Activated naive CD4-positive, alpha-beta T cell treated with anti-CD3 and anti-CD28 coated beads, Interleukin-2, amount 50 U/mL, for 72 hours (primary cell): ENCODE data around the gene ZNF358. TPM values are rescaled to one million over a fixed set of nuclear protein-coding genes. Genes with fewer than 3 reads are reported as not detected.
A peak's percentile ranks its signal among the peaks of the same experiment; 100 is the strongest.

Experiments used
- ATAC-seq, 2 donors: fragments of 150-1000 bp; cut with Tn5 transposase; 2 replicates each; pipeline ENCODE4 v1.10.0; 2021; ENCODE audit warnings: mild to moderate bottlenecking in 2 of 2, moderate library complexity in 2 of 2
- DNase-seq, 2 donors: peaks; one replicate each; pipeline ENCODE4 v3.0.0; 2021 to 2022; ENCODE audit warnings: low spot score in 2 of 2
- H3K27ac Mint-ChIP-seq, 2 donors: one replicate each; pipeline ENCODE4 v1.8.0; 2022; ENCODE audit warnings: mild to moderate bottlenecking in 2 of 2, mixed read lengths in 2 of 2
- H3K36me3 Mint-ChIP-seq, 2 donors: one replicate each; pipeline ENCODE4 v1.8.0; 2022; ENCODE audit warnings: mixed read lengths in 2 of 2
- H3K9me3 Mint-ChIP-seq, 2 donors: one replicate each; pipeline ENCODE4 v1.8.0; 2022; ENCODE audit warnings: mixed read lengths in 2 of 2
- total RNA-seq, 2 donors: library from RNA; stranded (reverse); gene quantifications; one replicate each; pipeline ENCODE4 v1.2.3, GENCODE V29; 2022

The ZNF358 gene
- total RNA-seq, 2 donors from 2014 or later, result 0.59 to 11.1 TPM

DNA sequence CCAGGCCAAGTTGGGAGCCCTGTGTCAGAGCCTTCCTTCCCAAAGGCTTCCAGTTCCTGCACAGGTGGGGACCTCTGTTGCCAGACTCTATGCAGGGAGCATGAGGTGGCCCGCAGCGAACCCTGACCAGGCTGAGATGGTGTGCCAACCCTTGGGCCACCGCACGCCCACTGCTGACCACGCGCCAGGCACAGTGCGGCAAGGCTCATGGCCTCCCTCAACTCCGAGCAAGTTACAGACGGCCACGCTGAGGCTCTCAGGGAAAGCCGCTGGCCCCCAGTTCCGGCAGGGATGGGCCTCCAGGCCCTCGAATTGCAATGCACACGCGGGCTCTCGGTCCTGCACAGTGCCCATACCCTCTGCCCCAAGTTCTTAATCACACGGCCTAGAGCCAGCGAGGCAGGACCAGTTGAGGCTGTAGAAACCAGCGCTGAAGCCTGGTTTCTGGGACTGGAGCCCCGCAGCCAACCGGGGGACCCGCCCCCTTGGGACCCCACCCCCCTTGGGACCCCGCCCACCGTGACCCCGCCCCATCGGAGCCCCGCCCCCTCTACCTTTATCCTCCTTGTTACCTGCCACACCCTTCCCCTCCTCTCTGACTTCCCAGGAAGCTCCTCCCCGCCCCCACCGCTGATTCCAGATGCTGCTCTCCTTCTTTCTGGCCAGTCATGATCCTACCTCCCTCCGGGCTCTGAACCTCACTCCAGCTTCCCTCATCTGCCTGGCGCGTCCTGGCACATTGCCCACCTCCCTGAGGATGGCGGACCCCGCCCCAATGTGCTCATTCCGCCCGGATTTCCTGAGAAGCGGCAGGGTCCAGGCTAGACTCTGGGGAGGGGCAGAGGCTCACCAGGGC, 33.1 kb upstream of the ZNF358 start:
- peak in 1 of 2 donors; percentile 8 for ATAC-seq
- no peaks in the 10 kb centered on the region for H3K36me3 Mint-ChIP-seq
- no peak for DNase-seq
- H3K27ac Mint-ChIP-seq, result no peak overlapping the region
- H3K9me3 Mint-ChIP-seq, result no peaks in the 10 kb centered on the region

DNA sequence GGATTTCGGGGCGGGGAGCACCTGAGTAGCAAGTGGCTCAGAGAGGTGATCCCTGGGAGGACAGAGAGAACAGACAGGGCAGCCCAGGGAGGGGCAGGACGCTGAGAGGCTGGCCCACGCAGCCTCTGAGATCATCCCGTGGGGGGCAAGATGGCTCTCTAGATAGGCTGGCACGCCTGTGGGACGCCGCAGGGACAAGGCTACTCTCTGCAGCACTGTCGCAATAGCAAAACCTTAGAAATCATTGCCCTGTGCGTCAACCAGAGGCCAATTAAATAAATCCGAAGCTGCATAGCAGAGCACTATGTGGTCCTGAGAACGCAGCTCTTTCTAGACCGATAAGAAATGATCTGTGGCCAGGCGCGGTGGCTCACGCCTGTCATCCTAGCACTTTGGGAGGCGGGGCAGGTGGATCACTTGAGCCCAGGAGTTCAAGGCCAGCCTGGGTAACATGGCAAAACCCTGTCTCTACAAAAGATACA, 32.1 kb upstream of the ZNF358 start:
- ATAC-seq (no peak), DNase-seq (no peak)
- Mint-ChIP-seq H3K9me3 (no peaks in the 10 kb centered on the region), H3K27ac (no peak overlapping the region), H3K36me3 (no peaks in the 10 kb centered on the region)

DNA sequence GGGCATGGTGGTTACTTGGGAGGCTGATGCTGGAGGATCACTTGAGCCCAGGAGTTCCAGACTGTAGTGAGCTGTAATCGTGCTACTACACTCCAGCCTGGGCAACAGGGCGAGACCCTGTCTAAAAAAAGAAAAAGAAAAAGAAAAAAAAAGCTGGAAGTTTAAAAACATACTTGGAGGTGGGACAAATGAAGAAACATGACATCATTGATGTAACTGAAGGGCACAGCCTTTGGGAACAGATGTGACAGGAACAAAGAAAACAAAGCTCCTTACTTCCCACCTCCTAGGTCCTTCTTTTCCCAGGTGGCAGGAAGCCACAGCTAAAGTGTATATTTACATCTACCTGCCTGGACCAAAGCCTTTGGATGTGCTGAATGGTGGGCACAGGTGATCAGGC, 29.0 kb upstream of the ZNF358 start:
- H3K36me3 Mint-ChIP-seq, result no peaks in the 10 kb centered on the region
- DNase-seq (no peak), ATAC-seq (no peak)
- no peaks in the 10 kb centered on the region for H3K9me3 Mint-ChIP-seq
- H3K27ac Mint-ChIP-seq, result no peak overlapping the region

DNA sequence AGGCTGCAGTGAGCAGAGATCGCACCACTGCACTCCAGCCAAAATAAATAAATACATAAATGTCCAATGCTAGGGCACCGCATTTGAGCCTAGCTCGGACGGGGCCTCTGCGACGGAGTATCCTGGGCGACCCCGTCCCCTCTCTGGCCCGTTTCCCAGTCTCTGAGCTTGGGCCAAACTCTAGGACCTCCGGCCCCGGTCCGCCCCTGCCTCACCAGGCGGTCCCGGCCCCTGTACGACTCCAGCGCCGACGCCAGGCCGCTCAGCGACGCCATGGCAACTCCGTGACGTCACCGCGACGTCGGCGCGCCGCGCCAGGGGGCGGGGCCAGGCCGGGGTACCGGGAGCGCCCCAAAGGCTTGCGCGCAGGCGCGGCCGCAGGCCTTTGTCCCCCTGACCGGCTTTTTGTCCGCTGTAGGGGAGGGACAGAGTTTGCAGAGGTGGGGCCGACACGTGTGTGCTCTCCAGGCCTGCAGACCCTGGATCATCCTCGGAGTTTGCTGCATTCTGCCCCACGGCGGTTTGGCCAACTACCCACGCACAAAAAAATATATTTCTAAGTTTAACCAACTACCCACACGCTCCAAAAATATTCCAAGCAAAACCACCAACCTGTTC, 27.1 kb upstream of the ZNF358 start, which contains the start of gene PEX11G:
TSS of gene PEX11G (minus strand) at position 300 of the 618 bp plus-strand sequence. CDS start at position 275, 25 bp downstream.
- ATAC-seq (peak; percentile 85 to 89), DNase-seq (peak; percentile 93 to 94)
- H3K9me3 Mint-ChIP-seq, result no peaks in the 10 kb centered on the region
- peak within 1 kb of the TSS; percentile 84 to 91 for H3K27ac Mint-ChIP-seq
- no peaks in the 10 kb centered on the region for H3K36me3 Mint-ChIP-seq

DNA sequence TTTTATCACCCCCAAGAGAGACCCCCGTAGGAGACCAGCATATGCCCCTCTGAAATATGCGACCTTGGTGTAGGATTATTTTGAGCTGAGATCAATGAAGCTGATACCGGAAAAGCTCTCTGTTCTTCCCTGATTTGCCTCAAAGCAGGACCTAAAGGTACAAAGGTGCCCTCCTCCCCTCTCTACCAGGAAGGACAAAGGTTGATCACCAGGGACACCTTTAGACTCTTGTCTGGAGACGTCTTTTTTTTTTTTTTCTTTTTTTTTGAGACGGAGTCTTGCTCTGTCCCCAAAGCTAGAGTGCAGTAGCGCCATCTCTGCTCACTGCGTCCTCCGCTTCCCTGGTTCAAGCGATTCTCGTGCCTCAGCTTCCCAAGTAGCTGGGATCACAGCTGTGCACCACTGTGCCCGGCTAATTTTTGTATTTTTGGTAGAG, 26.3 kb upstream of the ZNF358 start:
- H3K36me3 Mint-ChIP-seq, result no peaks in the 10 kb centered on the region
- H3K27ac Mint-ChIP-seq, result peak overlapping the region; percentile 83 to 84
- DNase-seq (no peak), ATAC-seq (no peak)
- H3K9me3 Mint-ChIP-seq, result no peaks in the 10 kb centered on the region

DNA sequence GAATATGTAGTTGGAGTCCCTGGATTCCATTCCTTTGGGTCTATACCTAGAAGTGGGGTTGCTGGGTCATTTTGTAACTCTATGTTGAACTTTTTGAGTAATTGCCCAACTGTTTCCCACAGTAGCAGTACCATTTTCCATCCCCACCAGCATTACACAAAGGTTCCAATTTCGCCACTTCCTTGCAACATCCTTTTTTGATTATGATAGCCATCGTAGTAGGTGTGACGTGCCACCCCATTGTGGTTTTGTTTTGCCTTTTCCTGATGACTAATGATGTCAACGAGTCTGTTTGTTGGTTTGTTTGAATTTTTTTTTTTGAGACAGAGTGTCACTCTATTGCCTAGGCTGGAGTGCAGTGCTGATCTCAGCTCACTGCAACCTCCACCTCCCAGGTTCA, 23.8 kb upstream of the ZNF358 start:
- Mint-ChIP-seq H3K27ac (peak overlapping the region in 1 of 2 donors; percentile 51), H3K36me3 (no peaks in the 10 kb centered on the region), H3K9me3 (no peaks in the 10 kb centered on the region)
- no peak for DNase-seq
- peak; percentile 65 to 73 for ATAC-seq

DNA sequence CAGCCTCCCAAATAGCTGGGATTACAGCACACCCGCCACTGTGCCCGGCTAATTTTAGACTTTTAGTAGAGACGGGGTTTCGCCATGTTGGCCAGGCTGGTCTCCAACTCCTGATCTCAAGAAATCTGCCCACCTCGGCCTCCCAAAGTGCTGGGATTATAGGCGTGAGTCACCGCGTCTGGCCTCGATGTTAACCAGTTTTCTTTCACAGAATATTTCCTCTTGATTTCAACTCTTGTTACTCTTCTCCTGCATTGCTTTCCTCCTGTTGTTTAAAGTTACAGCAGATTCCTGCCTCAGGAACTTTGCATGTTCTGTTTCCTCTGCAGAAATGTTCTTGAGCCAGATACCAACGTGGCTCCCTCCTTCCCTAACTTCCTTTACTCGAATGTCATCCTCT, 23.3 kb upstream of the ZNF358 start:
- no peak for ATAC-seq
- no peaks in the 10 kb centered on the region for H3K36me3 Mint-ChIP-seq

DNA sequence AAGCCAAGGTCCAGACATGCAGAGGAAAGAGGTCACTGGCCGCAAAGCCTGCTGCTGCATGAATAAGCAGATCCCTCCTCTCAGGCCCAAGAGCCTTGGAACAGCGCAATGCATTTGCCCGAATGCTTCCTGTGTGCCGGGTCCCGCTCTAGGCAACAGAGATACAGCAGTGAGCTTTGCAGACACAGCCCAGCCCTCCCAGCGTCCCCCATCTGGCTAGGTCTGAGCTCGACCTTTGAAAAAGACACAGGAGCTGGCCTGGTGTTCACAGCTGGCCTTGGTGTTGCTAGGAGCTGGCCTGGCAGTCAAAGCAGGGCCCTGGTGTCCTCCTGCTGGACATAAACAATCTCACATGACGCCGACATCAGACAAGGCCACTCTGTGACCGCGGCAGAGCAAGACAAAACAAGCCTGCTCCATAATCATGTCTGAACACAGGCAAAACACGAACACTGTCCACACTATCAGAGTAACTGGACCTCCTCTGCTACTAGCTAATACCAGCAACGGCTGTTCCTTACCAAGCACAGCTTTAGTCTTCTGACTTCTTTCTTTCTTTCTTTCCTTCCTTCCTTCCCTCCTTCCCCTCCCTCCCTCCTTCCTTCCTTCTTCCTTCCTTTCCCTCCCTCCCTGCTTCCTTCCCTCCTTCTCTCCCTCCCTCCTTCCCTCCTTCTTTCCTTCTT, 21.3 kb upstream of the ZNF358 start:
- Mint-ChIP-seq H3K27ac (no peak overlapping the region), H3K36me3 (no peaks in the 10 kb centered on the region), H3K9me3 (no peaks in the 10 kb centered on the region)
- DNase-seq (no peak), ATAC-seq (no peak)

More for the DNA sequence above, 23.3 kb upstream of the ZNF358 start:
- Mint-ChIP-seq H3K27ac (peak overlapping the region in 1 of 2 donors; percentile 51), H3K9me3 (no peaks in the 10 kb centered on the region)
- DNase-seq, result no peak

DNA sequence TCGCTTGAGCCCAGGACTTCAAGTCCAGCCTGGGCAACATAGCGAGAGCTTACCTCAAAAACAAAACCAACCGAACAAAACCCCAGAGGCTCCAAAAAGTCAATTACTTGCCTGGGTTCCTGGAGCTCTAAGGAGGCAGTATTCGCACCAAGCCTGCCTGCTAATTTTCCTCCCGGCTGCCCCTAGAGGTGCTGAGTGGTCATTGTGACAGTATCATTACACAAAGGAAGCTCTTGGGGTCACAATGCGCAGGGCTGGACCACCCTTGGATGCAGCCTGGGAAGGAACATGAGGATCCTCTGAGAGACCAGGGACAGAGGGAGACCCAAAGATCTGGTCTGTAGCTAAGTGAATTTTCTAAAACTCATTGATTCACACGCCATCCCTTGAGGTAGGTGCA, 18.6 kb upstream of the ZNF358 start:
- no peak for DNase-seq
- no peak overlapping the region for H3K27ac Mint-ChIP-seq
- no peaks in the 10 kb centered on the region for H3K36me3 Mint-ChIP-seq
- ATAC-seq, result no peak
- no peaks in the 10 kb centered on the region for H3K9me3 Mint-ChIP-seq

DNA sequence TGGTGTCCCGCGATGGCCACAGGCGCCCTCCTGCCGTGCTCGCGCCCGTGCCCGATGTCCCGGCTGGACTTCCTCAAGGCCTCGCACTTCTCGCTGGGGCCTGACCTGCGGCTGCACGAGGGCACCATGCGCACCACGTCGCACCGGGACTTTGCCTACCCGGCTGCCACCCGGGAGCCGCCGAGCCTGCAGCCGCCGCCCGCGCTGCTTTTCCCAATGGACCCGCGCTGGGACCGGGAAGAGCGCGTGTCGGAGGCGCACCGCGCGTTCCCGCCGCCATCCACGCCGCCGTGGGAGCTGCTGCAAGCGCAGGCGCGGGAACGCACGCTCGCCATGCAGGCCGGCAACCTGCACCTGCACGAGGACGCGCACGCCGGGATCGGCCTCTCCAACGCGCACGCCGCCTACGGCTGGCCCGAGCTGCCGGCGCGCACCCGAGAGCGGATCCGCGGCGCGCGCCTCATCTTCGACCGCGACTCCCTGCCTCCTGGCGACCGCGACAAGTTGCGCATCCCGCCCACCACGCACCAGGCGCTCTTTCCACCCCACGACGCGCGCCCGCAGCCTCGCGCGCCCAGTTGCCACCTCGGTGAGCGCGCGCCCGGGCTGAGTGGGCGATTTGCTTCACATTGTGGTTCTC, 15.0 kb upstream of the ZNF358 start:
- DNase-seq (peak in 1 of 2 donors; percentile 71), ATAC-seq (peak; percentile 50 to 81)
- Mint-ChIP-seq H3K27ac (no peak overlapping the region), H3K9me3 (no peaks in the 10 kb centered on the region), H3K36me3 (no peaks in the 10 kb centered on the region)

DNA sequence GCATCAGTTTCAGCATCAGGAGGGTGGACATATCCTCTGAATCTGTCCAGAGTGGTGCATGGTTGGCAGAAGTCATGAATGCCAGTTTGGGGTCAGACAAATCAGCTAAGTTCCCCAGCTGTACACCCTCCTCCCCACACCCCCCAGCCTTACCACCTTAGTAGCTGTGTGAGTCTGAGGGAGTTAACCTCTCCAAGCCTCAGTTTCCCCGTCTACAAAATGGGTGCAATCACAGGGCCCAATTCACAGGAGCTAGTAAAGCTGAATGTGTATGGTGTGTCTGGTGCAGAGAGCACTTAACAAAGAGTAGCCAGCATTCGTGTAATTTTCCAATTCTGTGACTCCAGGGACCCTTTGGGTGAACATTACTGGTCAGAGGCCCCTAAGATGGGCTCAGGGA, 13.4 kb upstream of the ZNF358 start:
- ATAC-seq (no peak), DNase-seq (no peak)
- Mint-ChIP-seq H3K36me3 (no peaks in the 10 kb centered on the region), H3K9me3 (no peaks in the 10 kb centered on the region), H3K27ac (no peak overlapping the region)

DNA sequence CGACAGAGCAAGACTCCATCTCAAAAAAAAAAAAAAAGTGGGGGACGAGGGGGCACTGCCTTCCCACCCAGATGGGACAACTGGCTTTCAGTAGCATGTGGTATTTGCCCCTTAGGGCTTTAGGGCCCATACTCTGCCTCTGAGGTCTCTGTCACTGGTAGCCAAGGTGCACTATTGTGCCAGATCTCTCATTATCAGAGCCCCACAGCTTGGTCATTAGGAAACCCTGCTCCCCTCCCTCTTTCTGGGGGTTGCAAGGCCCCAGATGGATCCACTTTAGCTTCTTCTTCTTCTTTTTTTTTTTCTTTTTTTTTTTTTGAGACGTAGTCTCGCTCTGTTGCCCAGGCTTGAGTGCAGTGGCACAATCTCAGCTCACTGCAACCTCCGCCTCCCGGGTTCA, 11.2 kb upstream of the ZNF358 start:
- no peaks in the 10 kb centered on the region for H3K36me3 Mint-ChIP-seq
- ATAC-seq, result no peak

DNA sequence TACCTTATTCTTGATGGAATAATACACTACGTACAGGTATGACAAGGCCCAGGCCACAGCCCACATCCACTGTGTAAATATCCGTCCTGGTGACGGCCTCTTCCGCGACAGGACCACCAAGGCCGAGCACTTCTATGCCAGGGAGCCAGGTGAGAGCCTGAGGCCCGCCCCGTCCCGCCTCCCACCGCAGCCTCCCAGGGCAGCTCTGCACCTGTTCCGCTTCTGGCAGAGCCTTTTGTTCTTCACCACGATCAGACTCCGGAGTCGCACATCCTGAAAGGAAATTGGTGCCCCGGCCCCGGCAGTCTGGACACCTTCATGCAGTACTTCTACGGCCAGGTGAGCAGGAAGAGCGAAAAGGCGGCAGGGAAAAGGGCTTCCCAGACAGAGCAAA, 10.6 kb upstream of the ZNF358 start:
- Mint-ChIP-seq H3K9me3 (no peaks in the 10 kb centered on the region), H3K36me3 (no peaks in the 10 kb centered on the region), H3K27ac (no peak overlapping the region)
- no peak for ATAC-seq
- DNase-seq, result no peak

More for the DNA sequence above, 11.2 kb upstream of the ZNF358 start:
- DNase-seq, result no peak
- Mint-ChIP-seq H3K9me3 (no peaks in the 10 kb centered on the region), H3K27ac (no peak overlapping the region)

DNA sequence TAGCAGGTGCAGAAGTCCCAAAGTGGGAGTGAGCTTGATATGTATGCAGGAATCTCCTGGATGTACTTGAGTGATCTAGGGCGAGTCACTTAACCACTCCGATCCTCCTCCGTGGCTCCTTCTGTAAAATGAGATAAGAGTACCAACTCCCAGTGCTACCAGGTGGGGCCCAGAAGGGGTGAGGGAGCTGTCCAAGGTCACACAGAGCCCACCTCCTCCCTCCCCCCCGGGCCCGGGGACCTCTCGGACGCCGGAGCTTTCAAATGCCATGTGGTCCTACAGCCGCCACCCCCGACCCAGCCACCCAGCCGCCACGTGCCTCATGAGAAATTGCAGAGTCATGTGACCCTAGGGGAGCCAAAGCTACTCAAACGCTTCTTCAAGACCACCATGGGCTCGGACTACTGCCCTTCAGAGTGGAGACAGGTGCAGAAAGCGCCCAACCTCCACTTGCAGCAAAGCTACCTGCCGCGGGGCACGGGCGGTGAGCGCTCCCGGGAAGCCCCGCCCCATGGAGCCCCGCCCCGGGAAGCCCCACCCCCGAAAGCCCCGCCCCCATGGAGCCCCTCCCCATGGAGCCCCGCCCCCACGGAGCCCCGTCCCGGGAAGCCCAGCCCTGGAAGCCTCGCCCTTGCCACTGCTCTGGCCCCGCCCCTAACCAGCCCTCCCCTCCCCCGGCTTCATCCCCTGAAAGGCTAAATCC, 10.1 kb upstream of the ZNF358 start:
- ATAC-seq (peak; percentile 16 to 72), DNase-seq (peak in 1 of 2 donors; percentile 47)
- H3K36me3 Mint-ChIP-seq, result no peaks in the 10 kb centered on the region
- no peaks in the 10 kb centered on the region for H3K9me3 Mint-ChIP-seq
- H3K27ac Mint-ChIP-seq, result no peak overlapping the region

DNA sequence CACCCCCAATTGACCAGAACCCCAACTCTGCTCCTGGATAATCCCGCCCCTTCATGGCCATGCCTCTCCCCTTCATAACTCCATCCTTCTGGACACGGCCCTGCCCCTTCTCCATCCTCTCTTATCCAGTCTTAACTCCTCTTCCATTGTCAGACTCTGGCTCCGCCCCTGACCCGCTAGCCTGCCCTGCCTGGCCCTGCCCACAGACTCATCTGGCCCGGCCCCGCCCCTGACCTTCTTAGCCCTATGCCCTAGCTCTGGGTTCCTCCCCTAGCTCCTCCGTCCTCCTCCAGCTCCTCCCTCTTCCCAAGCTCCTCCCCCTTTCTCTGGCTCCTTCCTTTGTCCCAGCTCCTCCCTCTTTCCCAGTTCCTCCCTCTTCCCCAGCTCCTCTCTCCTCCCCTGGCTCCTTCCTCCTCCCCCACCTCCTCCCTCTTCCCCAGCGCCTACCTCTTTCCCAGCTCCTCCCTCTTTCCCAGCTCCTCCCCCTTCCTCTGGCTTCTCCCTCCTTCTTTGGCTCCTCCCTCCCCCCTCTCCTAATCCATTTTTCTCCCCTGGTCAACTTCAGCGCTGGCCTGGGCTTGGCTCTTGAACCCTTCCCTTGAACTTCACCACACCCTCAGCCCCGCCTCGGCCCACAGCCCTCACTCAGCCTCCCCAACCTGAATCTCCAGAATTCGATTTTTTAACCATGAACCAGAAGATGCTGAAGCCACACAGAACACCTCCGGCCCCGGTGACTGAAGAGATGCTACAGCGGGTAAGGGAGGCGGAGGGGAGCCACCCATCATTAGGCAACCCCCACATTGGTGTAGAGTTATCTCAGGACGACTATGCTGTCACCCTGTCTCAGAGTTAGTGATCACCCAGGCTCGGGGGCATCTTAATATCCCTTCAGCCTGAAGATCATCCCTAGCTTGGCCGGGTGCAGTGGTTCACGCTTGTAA, 9.2 kb upstream of the ZNF358 start:
- DNase-seq (peak in 1 of 2 donors; percentile 65), ATAC-seq (peak; percentile 83 to 90)
- Mint-ChIP-seq H3K27ac (no peak overlapping the region), H3K36me3 (no peaks in the 10 kb centered on the region), H3K9me3 (no peaks in the 10 kb centered on the region)
